ENCODE data around the gene LRP1B.

DNA sequence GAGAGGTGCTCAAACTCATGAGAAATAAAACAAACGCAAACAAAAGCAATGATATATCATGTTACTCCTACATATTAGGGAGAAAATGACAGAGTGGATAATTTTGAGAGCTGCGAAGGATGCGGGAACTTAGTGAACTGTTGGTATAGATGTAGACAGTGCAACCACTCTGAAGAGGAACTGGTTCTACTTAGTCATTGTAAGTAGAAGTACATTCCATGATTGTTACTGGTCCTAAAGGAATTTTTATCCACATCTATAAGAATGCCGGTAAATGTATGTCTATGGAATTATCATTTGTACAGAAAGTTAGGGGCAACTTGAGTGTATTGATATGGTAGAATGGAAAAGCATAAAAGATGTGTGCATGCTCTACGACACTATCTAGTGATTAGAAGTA lies 1238.4 kb downstream of the LRP1B start:
- TF ChIP-seq, protein P1, sequence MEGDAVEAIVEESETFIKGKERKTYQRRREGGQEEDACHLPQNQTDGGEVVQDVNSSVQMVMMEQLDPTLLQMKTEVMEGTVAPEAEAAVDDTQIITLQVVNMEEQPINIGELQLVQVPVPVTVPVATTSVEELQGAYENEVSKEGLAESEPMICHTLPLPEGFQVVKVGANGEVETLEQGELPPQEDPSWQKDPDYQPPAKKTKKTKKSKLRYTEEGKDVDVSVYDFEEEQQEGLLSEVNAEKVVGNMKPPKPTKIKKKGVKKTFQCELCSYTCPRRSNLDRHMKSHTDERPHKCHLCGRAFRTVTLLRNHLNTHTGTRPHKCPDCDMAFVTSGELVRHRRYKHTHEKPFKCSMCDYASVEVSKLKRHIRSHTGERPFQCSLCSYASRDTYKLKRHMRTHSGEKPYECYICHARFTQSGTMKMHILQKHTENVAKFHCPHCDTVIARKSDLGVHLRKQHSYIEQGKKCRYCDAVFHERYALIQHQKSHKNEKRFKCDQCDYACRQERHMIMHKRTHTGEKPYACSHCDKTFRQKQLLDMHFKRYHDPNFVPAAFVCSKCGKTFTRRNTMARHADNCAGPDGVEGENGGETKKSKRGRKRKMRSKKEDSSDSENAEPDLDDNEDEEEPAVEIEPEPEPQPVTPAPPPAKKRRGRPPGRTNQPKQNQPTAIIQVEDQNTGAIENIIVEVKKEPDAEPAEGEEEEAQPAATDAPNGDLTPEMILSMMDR (conservative IDR thresholded peaks at IDR 0.05 in 1 of 2, IDR thresholded peaks at IDR 0.05 in 1 of 2; ENCODE audit: low read depth in 1 of 2, low read length in 2 of 2), result no peak
- TF ChIP-seq EZH2 (IDR thresholded peaks at IDR 0.05; ENCODE audit: low read length, missing control alignments), result no peak

Data from fibroblast of lung (primary cell).